RWPE2 (cell line): Measurements from ENCODE around the gene LIN37.

Experiments used
- ATAC-seq: fragments of 200-7000 bp; cut with Tn5 transposase; 3 replicates; pipeline ENCODE4 v1.9.1; 2021; ENCODE audit warnings: low read depth
- DNase-seq: peaks from one replicate; pipeline ENCODE4 v3.0.0-alpha.2; 2020; ENCODE audit warnings: low spot score
- H3K27ac ChIP-seq: fragments of 450-650 bp; 2 replicates; pipeline ENCODE4 v1.5.1; 2017; ENCODE audit warnings: mild to moderate bottlenecking; ENCODE audit not compliant: poor library complexity, severe bottlenecking
- H3K27me3 ChIP-seq: fragments of 250-450 bp; sonication (Bioruptor Pico); 2 replicates; pipeline ENCODE4 v1.5.1; 2021; ENCODE audit warnings: mild to moderate bottlenecking, moderate library complexity; ENCODE audit not compliant: insufficient read depth, poor library complexity, severe bottlenecking
- H3K36me3 ChIP-seq: fragments of 250-450 bp; sonication (Bioruptor Pico); 2 replicates; pipeline ENCODE4 v1.5.1; 2020; ENCODE audit warnings: low read depth, mild to moderate bottlenecking, moderate library complexity
- H3K4me1 ChIP-seq: fragments of 250-450 bp; sonication (Bioruptor Pico); 2 replicates; pipeline ENCODE4 v1.5.1; 2021; ENCODE audit warnings: mild to moderate bottlenecking, moderate library complexity; ENCODE audit not compliant: insufficient read depth, poor library complexity, severe bottlenecking
- H3K4me3 ChIP-seq: fragments of 250-450 bp; sonication (Bioruptor Pico); 2 replicates; pipeline ENCODE4 v1.5.1; 2021; ENCODE audit warnings: mild to moderate bottlenecking, moderate library complexity; ENCODE audit not compliant: severe bottlenecking
- H3K9me3 ChIP-seq: fragments of 250-450 bp; sonication (Bioruptor Pico); 2 replicates; pipeline ENCODE4 v1.5.1; 2021; ENCODE audit warnings: mild to moderate bottlenecking, moderate library complexity; ENCODE audit not compliant: severe bottlenecking
- CTCF ChIP-seq: fragments of 450-650 bp; IDR thresholded peaks from one replicate; pipeline ENCODE4 v1.5.1; 2017; ENCODE audit warnings: mild to moderate bottlenecking, moderate library complexity; ENCODE audit not compliant: poor library complexity, severe bottlenecking

LIN37 gene

GRCh38 chr19:35746087-35746462 lies 2.3 kb upstream of the LIN37 start:
- Histone ChIP-seq H3K9me3 (no peaks in the 10 kb centered on the region), H3K27me3 (no peaks in the 10 kb centered on the region), H3K27ac (peak overlapping the region; percentile 82), H3K36me3 (no peaks in the 10 kb centered on the region), H3K4me3 (peak overlapping the region; percentile 70), H3K4me1 (no peaks in the 10 kb centered on the region)
- TF ChIP-seq CTCF = no peak
- DNase-seq (no peak), ATAC-seq (no peak)

- Histone ChIP-seq H3K27ac (no peak overlapping the region), H3K4me3 (peak overlapping the region; percentile 70), H3K36me3 (no peaks in the 10 kb centered on the region), H3K27me3 (no peaks in the 10 kb centered on the region), H3K9me3 (no peaks in the 10 kb centered on the region), H3K4me1 (no peaks in the 10 kb centered on the region)
- no peak for TF ChIP-seq CTCF
- DNase-seq = peak; percentile 42
- ATAC-seq = no peak
Measured at GRCh38 chr19:35746531-35746930, 1.8 kb upstream of the LIN37 start.

DNA sequence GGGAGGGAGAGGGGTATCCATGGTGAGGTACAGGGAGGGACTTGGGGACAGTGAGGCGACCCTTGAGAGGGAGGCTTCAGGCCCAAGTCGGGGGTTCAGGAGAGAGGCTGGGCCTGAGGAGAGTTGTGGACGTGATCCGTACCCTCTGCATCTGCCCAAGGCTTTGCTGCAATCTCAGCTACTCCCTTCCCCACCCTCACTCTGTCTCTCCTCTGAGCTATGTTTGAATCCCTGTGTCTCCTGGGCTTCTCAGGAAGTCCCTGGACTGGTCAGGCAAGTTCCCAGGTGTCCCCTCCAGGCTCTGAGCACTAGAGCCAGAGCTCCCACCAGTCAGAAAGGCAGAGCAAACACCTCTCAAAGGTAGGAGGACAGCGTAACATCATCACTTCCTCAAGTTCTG lies 1.8 kb downstream of the LIN37 start:
- no peaks in the 10 kb centered on the region for H3K9me3 ChIP-seq
- no peaks in the 10 kb centered on the region for H3K4me1 ChIP-seq
- peak; percentile 41 for DNase-seq
- no peaks in the 10 kb centered on the region for H3K36me3 ChIP-seq
- H3K4me3 ChIP-seq = no peak overlapping the region
- no peak overlapping the region for H3K27ac ChIP-seq
- no peak for ATAC-seq
- no peaks in the 10 kb centered on the region for H3K27me3 ChIP-seq
- no peak for TF ChIP-seq CTCF

- ATAC-seq = no peak
- no peak for TF ChIP-seq CTCF
- Histone ChIP-seq H3K4me3 (no peak overlapping the region), H3K4me1 (no peaks in the 10 kb centered on the region), H3K9me3 (no peaks in the 10 kb centered on the region), H3K36me3 (no peaks in the 10 kb centered on the region), H3K27ac (no peak overlapping the region), H3K27me3 (no peaks in the 10 kb centered on the region)
- peak; percentile 55 for DNase-seq
Measured at GRCh38 chr19:35751839-35752745, 3.7 kb downstream of the LIN37 start.

- H3K4me3 ChIP-seq = no peak overlapping the region
- DNase-seq (peak; percentile 42), ATAC-seq (no peak)
- H3K27me3 ChIP-seq = no peaks in the 10 kb centered on the region
- no peaks in the 10 kb centered on the region for H3K9me3 ChIP-seq
- H3K27ac ChIP-seq = no peak overlapping the region
- no peaks in the 10 kb centered on the region for H3K4me1 ChIP-seq
- TF ChIP-seq CTCF = no peak
- no peaks in the 10 kb centered on the region for H3K36me3 ChIP-seq
Measured at GRCh38 chr19:35752746-35753350, 4.5 kb downstream of the LIN37 start.
